Prostate gland (tissue), 2 donors: ENCODE results near the gene ECT2L. TPM values are rescaled to one million over a fixed set of nuclear protein-coding genes. Genes with fewer than 3 reads are reported as not detected.

Experiments
- DNase-seq: peaks from one replicate; pipeline ENCODE4 v3.0.0-alpha.2; 2019; ENCODE audit warnings: low spot score
- H3K27ac ChIP-seq, 2 donors: fragments of 200-600 bp; sonication (generic); 2 replicates each; pipeline ENCODE4 v1.5.1; 2017 to 2019
- H3K27me3 ChIP-seq: fragments of 200-600 bp; sonication (generic); replicated peaks from 2 replicates; pipeline ENCODE4 v1.5.1; 2019; ENCODE audit not compliant: insufficient read depth
- H3K36me3 ChIP-seq, 2 donors: fragments of 200-600 bp; sonication (generic); 1 replicate in 1 of 2; 2 replicates in 1 of 2; pipeline versions ENCODE4 v1.5.1 to v1.8.1; 2017 to 2019
- H3K4me1 ChIP-seq: fragments of 200-600 bp; sonication (generic); replicated peaks from 2 replicates; pipeline ENCODE4 v1.5.1; 2019
- H3K4me3 ChIP-seq, 2 donors: fragments of 200-600 bp; sonication (generic); 2 replicates each; pipeline ENCODE4 v1.5.1; 2017 to 2019
- H3K9me3 ChIP-seq: fragments of 200-600 bp; sonication (generic); 2 replicates; pipeline ENCODE4 v1.5.1; 2017
- POLR2A ChIP-seq: fragments of 450-650 bp; IDR thresholded peaks from one replicate; pipeline ENCODE4 v1.6.1; 2016; ENCODE audit warnings: antibody characterized with exemption, mild to moderate bottlenecking
- POLR2AphosphoS5 ChIP-seq: sonication (generic); formaldehyde crosslinking; IDR thresholded peaks from one replicate; pipeline ENCODE4 v1.6.1; 2017; ENCODE audit warnings: antibody characterized with exemption
- WGBS: methylation state at CpG from one replicate; pipeline ENCODE4 v1.1.5; 2018; 5-methylcytosine and 5-hydroxymethylcytosine counted together
- intact Hi-C: fragments of 100-400 bp; cut with DNase I; formaldehyde crosslinking; loops from one replicate; pipeline ENCODE4 v1.14.2; 2022
- total RNA-seq, 2 donors: library from RNA; depleted of rRNA; stranded (reverse); fragments of >200 nt; gene quantifications; one replicate each; pipeline ENCODE4 v1.1.0, GENCODE V29; 2016
- TF ChIP-seq, protein P1 (sequence below), 4 experiments: fragments of 200-600 bp in 2 of 4; fragments of 450-650 bp in 2 of 4; sonication (generic) in 2 of 4; IDR thresholded peaks; 1 replicate in 3 of 4; 2 replicates in 1 of 4; pipeline ENCODE4 v1.5.1; 2016 to 2019; ENCODE audit warnings: antibody characterized with exemption in 4 of 4, mild to moderate bottlenecking in 2 of 4, moderate library complexity in 2 of 4

Gene ECT2L
- total RNA-seq, 2 donors from 2014 or later: 0.41 TPM; not detected in 1

DNA sequence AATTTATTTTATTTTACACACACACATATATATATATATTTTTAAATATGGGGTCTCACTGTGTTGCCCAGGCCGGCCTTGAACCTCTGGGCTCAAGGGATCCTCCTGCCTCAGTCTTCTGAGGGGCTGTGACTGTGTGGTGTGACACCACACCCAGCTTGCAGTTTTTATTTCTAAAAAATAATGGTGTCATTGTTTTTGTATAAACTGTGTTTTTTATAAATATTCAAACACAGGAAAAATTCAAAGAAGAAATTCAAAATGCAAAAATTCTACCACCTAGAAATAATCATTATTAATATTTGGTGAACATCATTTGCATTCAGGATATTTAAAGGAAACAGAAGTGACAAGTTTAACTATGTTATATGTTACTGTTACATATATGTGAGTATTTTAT is 19.2 kb upstream of the ECT2L start:
- Histone ChIP-seq H3K9me3 (no peaks in the 10 kb centered on the region), H3K27me3 (no peaks in the 10 kb centered on the region), H3K4me3 (no peak overlapping the region), H3K4me1 (no peaks in the 10 kb centered on the region), H3K27ac (no peak overlapping the region), H3K36me3 (no peaks in the 10 kb centered on the region)
- intact Hi-C loops: no loop called here
- no peak for TF ChIP-seq POLR2AphosphoS5
- TF ChIP-seq, protein P1, sequence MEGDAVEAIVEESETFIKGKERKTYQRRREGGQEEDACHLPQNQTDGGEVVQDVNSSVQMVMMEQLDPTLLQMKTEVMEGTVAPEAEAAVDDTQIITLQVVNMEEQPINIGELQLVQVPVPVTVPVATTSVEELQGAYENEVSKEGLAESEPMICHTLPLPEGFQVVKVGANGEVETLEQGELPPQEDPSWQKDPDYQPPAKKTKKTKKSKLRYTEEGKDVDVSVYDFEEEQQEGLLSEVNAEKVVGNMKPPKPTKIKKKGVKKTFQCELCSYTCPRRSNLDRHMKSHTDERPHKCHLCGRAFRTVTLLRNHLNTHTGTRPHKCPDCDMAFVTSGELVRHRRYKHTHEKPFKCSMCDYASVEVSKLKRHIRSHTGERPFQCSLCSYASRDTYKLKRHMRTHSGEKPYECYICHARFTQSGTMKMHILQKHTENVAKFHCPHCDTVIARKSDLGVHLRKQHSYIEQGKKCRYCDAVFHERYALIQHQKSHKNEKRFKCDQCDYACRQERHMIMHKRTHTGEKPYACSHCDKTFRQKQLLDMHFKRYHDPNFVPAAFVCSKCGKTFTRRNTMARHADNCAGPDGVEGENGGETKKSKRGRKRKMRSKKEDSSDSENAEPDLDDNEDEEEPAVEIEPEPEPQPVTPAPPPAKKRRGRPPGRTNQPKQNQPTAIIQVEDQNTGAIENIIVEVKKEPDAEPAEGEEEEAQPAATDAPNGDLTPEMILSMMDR (IDR thresholded peaks at IDR 0.05): no peak
- no peak for DNase-seq
- WGBS: 94% methylated on average over 1 of the region's 1 CpG

GRCh38 chr6:138778331-138778730 is 17.6 kb upstream of the ECT2L start:
- H3K27me3 ChIP-seq: no peaks in the 10 kb centered on the region
- H3K4me3 ChIP-seq: no peak overlapping the region
- TF ChIP-seq POLR2AphosphoS5 (no peak), POLR2A (no peak)
- TF ChIP-seq, protein P1 (IDR thresholded peaks at IDR 0.05): no peak
- H3K36me3 ChIP-seq: no peaks in the 10 kb centered on the region
- intact Hi-C loops: no loop called here
- H3K27ac ChIP-seq: no peak overlapping the region
- WGBS: 94% methylated on average over 6 of the region's 6 CpGs
- no peak for DNase-seq
- H3K9me3 ChIP-seq: no peaks in the 10 kb centered on the region
- no peaks in the 10 kb centered on the region for H3K4me1 ChIP-seq

DNA sequence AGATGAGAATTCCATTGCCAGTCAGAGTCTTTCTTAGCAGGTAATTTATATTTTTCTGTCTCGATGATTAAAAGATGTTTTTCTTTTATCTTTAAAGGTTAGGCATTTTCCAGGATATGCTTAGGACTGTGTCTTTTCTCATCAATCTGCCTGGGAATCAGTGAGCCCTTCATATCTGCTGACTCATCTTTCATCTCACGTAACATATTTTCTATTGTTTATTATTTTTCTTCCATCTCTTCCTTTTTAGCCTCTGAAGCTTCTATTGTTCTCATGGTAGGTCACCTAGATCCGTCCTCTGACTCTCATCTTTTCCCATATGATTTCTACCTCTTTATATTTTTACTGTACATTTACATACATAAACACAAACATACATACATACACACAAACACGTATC is 13.6 kb upstream of the ECT2L start:
- intact Hi-C loops: no loop called here
- Histone ChIP-seq H3K27ac (no peak overlapping the region), H3K4me3 (no peak overlapping the region), H3K36me3 (no peaks in the 10 kb centered on the region), H3K9me3 (no peaks in the 10 kb centered on the region), H3K27me3 (no peaks in the 10 kb centered on the region), H3K4me1 (no peaks in the 10 kb centered on the region)
- 87% methylated on average over 4 of the region's 4 CpGs for WGBS
- no peak for DNase-seq
- TF ChIP-seq POLR2A (no peak), POLR2AphosphoS5 (no peak)
- TF ChIP-seq, protein P1 (IDR thresholded peaks at IDR 0.05): no peak

DNA sequence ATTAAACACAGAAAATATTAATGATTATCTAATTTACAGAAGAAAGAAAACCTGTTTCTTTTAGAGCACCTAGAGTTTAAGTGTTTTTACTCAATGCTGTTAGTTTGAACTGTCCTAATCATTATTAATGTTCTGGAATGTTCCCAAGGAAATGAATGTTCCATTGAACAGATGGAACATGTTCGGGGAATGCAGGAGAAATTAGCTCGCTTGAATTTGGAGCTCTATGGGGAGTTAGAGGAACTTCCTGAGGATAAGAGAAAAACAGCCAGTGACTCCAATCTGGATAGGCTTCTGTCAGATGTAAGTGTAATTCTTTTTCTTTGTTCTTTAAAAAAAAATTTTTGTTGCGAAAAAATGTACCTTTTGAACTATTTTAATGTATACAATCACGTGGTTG is 10.8 kb upstream of the ECT2L start:
- Histone ChIP-seq H3K4me1 (no peaks in the 10 kb centered on the region), H3K9me3 (no peaks in the 10 kb centered on the region), H3K27me3 (no peaks in the 10 kb centered on the region), H3K27ac (no peak overlapping the region), H3K36me3 (no peaks in the 10 kb centered on the region), H3K4me3 (no peak overlapping the region)
- TF ChIP-seq POLR2A (no peak), POLR2AphosphoS5 (no peak)
- TF ChIP-seq, protein P1 (IDR thresholded peaks at IDR 0.05): no peak
- no peak for DNase-seq
- 68% methylated on average over 4 of the region's 4 CpGs for WGBS
- intact Hi-C loops: no loop called here

GRCh38 chr6:138785980-138786379 is 9.9 kb upstream of the ECT2L start:
- WGBS: 67% methylated on average over 3 of the region's 3 CpGs
- TF ChIP-seq, protein P1 (IDR thresholded peaks at IDR 0.05): no peak
- TF ChIP-seq POLR2A (no peak), POLR2AphosphoS5 (no peak)
- H3K4me3 ChIP-seq: no peak overlapping the region
- H3K27me3 ChIP-seq: no peaks in the 10 kb centered on the region
- H3K36me3 ChIP-seq: no peaks in the 10 kb centered on the region
- H3K9me3 ChIP-seq: no peaks in the 10 kb centered on the region
- no peak for DNase-seq
- H3K4me1 ChIP-seq: no peaks in the 10 kb centered on the region
- no peak overlapping the region for H3K27ac ChIP-seq
- intact Hi-C loops: no loop called here
